Fibroblast of skin of right biceps (primary cell): ENCODE data around the gene HSPA1L.
"Not testable (repeated sequence)": the region's sequence is repeated elsewhere in the genome, so short reads cannot be mapped to it uniquely, and the experiment has no call there.

Experiments used
- DNase-seq: peaks from one replicate; pipeline ENCODE4 v3.0.0-alpha.2; 2013

The HSPA1L gene

DNA sequence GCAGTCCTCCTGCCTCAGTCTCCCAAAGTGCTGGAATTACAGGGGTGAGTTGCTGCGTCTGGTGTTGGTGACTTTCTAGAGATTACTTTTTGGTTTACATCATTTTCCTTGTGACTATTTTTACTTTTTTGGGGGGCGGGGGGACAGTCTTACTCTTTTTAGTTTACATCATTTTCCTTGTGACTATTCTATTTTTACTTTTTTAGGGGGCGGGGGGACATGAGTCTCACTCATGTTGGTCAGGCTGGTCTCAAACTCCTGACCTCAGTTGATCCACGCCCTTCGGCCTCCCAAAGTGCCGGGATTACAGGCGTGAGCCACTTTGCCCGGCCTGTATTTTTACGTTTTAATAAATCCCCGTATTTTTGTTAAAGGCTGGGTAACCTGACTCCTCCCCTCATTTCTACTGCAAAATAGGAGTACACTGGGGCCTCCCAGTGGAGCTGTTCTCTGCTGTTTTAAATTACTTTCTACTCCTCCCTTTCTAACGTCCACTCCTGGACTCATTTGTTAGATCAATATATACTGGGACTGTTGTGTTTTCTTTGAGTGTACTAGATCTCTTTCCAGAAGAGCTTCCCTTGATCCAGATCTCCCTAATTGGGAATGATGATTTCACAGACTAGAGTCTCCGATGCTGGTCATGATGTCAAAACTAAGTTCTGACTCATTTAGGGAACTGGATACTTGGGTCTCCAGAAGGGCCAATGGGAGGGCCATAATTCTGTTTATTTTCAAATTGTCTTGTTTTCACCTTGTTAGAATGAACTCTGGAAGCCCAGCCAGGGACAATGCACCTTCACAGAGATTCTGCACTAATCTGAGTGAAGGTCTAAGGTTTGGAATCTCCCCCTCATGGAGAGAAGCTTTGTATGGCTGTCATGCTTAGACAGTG is 21.6 kb upstream of the HSPA1L start:
- peak; percentile 42 for DNase-seq

DNA sequence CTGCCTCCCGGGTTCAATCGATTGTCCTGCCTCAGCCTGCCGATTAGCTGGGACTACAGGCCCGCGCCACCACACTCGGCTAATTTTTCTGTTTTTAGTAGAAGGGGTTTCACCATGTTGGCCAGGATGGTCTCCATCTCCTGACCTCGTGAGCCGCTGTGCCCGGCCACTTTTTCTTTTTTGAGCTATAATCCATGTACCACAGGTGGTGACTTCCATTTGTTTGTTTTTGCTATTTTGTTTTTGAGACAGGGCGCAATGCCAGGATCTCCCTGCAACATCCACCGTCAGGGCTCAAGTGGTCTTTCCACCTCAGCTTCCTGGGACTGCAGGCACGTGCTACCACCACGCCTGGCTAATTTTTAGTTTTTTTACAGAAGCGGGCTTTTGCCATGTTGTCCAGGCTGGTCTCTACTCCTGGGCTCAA is 21.0 kb upstream of the HSPA1L start:
- no peak for DNase-seq

DNA sequence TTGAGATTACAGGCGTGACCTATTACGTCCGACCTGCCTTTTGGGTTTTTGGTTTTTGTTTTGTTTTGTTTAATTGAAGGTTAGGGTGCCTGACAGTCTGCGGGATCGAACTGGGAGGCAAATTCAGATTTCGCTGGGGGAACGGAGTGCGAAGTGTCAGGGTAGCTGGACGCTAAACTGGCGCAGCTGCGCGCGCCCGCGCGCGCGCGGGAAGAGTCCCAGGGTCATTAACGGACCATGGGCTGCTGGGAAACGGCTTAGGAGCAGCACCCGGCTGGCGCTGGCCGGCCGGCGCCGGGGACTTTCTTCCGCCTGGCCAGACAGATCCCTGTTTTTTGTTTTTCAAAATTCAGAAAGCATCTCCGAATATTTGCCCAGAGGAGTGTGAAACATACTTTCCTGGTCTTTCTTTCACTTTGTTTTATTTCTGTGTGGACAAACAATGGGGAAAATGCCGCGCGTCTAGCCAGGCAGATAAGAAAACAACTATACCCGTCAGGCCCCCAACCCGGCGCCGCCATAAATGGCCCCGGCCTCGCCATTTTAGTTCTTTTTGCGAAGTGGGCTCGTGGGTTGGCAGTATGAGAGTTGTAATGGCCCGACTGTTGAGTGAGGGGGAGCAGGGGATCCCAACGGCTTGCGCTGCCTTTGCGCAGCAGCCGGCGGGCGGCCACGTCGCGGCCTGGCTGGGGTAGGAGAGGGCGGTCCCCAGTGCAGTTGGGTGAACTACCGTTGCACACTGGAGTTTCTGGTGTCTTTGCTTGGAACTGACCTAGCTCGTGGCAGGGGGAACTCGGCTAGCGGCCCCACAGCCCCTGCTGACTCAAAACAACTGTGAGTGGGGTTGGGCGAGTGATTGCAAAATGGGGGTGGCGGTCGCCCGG is 19.5 kb upstream of the HSPA1L start:
- peak; percentile 89 for DNase-seq

DNA sequence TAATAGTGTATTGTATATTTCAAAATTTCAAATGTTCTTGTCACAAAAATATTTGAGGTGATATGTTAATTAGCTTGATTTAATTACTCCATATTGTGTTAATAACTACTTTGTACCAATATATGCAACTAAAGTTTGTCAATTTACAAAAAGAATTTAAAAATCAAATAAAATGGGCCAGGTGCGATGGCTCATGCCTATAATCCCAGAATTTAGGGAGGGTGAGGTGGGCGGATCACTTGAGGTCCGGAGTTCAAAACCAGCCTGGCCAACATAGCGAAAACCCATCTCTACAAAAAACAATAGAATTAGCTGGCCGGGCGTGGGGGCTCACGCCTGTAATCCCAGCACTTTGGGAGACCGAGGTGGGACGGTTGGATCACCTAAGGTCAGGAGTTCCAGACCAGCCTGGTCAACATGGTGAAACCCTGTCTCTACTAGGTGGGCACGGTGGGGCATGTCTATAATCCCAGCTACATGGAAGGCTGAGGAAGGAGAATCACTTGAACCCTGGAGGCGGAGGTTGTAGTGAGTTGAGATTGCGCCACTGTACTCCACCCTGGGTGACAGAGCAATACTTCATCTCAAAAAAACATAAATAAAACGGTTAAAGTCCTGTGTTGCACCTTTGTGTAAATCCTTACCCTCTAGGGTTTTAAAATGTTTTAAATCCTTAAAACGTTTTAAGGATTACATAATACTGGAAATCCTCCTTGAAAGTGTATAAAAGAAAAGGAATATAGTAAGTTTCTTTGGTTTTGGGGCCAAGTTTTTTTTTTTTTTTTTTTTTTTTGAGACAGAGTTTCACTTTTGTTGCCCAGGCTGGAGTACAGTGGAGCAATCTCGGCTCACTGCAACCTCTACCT is 16.5 kb upstream of the HSPA1L start:
- no peak for DNase-seq

DNA sequence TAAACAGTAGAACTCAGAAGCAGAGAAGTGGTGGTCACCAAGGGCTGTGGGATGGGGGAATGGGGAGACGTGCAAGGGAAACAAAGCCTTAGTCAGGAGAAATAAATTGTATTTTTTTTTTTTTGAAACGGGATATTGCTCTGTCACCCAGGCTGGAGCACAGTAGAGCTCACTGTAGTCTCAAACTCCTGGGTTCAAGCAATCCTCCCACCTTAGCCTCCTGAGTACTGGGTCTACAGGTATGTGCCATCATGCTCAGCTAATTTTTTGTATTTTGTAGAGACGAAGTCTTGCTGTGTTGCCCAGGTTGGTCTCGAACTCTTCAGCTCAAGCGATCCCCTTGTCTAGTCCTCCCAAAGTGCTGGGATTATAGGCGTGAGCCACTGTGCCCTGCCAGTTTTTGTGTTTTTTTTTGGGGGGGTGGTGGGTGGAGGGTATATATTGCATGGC is 15.8 kb upstream of the HSPA1L start:
- DNase-seq = no peak

DNA sequence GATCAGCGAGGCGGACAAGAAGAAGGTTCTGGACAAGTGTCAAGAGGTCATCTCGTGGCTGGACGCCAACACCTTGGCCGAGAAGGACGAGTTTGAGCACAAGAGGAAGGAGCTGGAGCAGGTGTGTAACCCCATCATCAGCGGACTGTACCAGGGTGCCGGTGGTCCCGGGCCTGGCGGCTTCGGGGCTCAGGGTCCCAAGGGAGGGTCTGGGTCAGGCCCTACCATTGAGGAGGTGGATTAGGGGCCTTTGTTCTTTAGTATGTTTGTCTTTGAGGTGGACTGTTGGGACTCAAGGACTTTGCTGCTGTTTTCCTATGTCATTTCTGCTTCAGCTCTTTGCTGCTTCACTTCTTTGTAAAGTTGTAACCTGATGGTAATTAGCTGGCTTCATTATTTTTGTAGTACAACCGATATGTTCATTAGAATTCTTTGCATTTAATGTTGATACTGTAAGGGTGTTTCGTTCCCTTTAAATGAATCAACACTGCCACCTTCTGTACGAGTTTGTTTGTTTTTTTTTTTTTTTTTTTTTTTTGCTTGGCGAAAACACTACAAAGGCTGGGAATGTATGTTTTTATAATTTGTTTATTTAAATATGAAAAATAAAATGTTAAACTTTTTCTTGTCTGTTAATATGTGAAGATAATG is 14.7 kb upstream of the HSPA1L start:
- DNase-seq = peak; percentile 54

DNA sequence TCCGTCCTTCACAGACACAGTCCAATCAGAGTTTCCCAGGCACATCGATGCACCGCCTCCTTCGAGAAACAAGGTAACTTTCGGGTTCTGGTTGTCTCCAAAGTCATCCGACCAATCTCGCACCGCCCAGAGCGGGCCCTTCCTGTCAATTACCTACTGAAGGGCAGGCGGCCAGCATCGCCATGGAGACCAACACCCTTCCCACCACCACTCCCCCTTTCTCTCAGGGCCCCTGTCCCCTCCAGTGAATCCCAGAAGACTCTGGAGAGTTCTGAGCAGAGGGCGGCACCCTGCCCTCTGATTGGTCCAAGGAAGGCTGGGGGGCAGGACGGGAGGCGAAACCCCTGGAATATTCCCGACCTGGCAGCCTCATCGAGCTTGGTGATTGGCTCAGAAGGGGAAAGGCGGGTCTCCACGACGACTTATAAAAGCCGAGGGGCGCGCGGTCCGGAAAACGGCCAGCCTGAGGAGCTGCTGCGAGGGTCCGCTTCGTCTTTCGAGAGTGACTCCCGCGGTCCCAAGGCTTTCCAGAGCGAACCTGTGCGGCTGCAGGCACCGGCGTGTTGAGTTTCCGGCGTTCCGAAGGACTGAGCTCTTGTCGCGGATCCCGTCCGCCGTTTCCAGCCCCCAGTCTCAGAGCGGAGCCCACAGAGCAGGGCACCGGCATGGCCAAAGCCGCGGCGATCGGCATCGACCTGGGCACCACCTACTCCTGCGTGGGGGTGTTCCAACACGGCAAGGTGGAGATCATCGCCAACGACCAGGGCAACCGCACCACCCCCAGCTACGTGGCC is 12.4 kb upstream of the HSPA1L start, which contains the start of gene HSPA1B:
HSPA1B (plus strand) TSS at position 453 of the 794 bp plus-strand sequence; CDS start at position 666, 213 bp downstream.
- DNase-seq = peak; percentile 100

DNA sequence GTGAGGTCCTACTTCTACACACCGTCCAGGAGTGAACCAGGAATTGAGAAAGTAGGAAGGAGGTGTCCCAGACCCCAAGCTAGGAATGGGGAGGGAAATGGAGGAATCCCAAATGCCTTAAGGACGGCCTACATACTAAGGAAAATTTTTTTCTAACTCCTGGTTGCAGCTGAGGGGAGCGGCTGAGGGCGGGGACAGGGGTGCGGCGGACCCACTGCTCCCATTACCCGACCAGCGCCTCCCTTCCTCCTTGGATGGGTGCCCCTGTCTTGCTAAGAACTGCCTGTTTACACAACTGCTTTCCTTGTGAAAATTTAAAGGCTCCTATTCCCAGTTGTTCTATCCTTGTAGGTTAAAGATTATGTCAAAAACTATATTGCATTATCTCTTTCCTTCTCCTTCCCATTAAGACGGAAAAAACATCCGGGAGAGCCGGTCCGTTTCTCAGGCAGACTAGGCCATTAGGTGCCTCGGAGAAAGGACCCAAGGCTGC is 11.8 kb upstream of the HSPA1L start:
- DNase-seq = peak; percentile 88

DNA sequence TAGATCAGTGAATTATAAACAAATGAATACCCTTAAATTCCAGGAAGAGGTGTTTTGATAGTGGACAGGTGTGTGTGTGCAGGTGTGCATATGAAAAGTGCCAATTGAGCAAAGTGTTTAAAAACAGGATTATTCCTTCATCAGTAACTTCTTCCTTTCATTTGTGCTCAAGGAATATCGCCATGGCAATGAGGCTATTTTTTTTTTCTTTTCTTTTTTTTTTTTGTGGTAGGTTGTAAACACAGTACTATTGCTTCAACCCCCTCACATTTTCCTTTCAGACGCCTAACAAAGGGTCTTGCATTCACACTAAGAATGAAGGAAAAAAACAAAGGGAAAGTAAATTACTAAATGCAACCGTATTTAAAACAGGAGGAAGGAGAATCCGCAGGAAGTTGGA is 10.5 kb upstream of the HSPA1L start:
- no peak for DNase-seq

DNA sequence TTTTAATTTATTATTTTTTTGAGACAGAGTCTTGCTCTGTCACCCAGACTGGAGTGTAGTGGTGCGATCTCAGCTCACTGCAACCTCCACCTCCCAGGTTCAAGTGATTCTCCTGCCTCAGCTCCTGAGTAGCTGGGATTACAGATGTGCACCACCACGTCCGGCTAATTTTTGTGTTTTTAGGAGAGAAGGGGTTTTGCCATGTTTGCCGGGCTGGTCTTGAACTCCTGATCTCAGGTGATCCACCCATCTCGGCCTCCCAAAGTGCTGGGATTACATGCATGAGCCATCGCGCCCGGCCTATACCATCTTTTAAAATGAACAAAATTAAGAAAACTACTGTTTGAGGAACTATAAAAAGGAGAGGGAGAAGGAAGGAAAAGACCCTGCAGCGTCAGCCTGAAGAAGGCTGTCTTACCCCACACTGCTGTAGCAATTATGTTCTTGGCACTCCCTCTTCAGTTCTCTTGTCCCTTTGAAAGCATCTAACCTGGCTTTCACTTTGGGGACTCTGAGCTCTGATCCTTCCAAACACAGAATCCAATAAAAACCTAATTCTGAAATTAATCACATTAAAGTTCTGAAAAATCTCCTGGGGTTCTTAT is 8.6 kb upstream of the HSPA1L start:
- not testable (repeated sequence) for DNase-seq

DNA sequence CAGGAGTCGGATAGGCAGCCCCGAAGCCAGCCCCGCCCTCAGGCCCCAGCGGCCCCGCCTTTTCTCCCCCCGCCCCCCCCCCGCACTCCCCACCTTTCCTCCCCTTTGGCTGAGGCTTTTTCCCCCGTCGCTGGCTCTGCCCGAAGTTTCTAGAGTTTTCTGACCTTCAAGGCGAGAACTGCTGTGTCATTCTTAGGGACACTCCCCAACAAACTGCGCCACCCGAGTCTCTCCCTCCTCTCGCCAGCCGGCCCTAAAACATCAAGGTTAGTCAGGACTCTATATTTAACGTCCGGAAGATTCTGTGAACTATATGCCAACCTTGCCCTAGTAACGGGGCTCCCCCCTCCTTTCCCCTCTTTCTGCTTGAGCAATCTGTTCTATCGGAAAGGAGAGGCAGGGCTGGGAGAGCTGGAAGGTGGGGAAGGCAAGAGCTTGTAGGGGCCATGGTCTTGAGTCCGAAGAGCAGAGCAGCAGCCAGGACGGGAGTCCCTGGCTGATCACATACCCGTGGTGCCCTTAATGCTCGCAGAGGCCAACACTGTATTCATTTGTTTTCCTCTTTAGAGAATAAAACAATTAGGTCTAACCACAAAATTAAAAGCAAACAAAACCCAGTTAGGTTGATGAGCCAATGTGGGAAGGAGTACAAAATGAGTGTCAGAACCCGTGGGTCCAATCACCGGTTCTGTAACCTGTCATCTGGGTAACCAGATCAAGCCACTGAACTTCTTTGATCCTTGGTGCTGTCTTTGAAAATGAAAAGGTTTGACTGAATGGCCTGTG is 7.1 kb upstream of the HSPA1L start:
- DNase-seq = peak; percentile 78

DNA sequence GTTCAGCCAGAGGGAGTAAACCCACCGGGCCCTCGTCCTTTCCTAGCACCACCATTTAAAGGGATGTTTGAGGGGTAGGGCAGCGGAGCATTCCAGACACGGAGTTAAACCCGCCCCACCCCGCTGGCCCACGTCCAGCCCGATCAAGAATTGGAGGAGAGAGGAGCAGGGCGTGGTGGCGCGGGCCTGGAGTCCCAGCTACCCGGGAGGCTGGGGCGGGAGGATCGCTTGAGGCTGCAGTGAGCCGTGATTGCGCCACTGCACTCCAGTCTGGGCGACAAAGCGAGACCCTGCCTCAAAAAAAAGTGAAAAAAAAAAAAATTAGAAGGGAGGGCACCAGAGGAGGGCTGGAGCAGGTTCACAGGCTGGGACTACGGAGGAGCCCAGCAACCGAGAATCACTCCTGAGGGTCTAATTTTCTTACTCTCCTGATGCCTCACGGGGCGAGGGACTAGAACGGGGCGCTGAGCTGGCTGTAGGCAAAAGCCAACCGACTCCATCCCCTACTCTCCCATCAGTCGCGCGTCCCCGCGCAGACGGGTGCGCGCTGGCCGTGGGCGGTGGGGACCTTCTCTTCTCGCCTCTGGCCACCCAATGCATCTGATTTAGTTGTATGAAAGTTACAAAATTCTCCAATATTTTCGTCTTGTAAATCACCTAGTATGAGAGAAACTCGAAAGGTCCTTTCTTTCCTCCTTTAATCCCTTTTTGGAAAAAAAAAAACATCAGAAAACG is 6.4 kb upstream of the HSPA1L start:
- peak; percentile 45 for DNase-seq

DNA sequence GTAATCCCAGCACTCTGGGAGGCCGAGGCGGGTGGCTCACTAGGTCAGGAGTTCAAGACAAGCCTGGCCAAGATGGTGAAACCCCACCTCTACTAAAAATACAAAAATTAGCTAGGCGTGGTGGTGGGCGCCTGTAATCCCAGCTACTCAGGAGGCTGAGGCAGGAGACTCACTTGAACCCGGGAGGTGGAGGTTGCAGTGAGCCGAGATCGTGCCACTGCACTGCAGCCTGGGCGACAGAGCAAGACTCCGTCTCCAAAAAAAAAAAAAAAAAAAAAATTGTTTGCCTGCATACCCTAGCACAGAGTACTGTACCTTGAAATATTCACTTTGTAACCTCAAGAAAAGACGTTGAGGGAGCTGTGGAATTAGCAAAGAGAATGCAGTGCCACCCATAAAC is 5.3 kb upstream of the HSPA1L start:
- DNase-seq = not testable (repeated sequence)

DNA sequence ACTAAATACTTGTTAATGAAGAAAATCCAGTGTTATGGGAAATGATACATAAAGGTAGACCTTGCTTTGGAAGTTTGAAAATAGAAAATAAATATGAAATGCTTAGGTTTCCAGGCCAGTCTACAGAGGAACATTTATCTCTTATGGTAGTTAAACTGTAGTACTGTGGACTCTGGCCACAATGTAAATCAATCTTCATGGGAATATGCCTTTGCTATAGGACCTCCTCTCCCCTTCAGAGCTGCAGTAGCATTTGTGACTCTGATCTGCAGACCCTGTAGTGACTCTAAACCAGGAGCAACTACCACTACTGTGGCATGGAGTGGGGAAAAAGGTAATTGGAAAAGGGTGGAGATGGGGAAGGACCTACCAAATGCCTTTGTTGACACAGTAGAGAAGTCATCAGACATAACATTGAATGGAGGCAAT is 4.8 kb upstream of the HSPA1L start:
- DNase-seq = no peak

DNA sequence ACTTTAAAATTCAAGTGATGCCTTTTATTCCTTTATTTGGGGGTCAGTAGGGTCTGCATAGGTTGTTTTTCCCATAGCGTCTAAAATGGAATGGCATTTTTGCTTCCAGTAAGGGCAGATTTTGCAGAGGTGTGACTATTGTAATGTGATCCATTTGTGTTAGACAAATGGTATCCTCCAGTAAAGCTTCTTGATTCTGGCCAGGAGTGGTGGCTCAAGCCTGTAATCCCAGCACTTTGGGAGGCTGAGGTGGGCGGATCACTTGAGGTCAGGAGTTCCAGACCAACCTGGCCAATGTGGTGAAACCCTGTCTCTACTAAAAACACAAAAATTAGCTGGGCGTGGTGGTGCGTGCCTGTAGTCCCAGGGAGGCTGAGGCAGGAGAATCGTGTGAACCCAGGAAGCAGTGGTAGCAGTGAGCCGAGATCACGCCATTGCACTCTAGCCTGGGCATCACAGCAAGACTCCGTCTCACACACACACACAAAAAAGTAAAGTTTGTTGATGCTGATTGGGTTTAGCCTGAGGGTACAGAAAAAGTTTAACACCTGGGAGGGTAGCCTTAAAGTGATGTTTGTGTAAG is 2.9 kb upstream of the HSPA1L start:
- DNase-seq = not testable (repeated sequence)

DNA sequence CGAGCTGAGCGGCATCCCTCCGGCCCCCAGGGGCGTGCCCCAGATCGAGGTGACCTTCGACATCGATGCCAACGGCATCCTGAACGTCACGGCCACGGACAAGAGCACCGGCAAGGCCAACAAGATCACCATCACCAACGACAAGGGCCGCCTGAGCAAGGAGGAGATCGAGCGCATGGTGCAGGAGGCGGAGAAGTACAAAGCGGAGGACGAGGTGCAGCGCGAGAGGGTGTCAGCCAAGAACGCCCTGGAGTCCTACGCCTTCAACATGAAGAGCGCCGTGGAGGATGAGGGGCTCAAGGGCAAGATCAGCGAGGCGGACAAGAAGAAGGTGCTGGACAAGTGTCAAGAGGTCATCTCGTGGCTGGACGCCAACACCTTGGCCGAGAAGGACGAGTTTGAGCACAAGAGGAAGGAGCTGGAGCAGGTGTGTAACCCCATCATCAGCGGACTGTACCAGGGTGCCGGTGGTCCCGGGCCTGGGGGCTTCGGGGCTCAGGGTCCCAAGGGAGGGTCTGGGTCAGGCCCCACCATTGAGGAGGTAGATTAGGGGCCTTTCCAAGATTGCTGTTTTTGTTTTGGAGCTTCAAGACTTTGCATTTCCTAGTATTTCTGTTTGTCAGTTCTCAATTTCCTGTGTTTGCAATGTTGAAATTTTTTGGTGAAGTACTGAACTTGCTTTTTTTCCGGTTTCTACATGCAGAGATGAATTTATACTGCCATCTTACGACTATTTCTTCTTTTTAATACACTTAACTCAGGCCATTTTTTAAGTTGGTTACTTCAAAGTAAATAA is 2.2 kb upstream of the HSPA1L start:
- DNase-seq = not testable (repeated sequence)

DNA sequence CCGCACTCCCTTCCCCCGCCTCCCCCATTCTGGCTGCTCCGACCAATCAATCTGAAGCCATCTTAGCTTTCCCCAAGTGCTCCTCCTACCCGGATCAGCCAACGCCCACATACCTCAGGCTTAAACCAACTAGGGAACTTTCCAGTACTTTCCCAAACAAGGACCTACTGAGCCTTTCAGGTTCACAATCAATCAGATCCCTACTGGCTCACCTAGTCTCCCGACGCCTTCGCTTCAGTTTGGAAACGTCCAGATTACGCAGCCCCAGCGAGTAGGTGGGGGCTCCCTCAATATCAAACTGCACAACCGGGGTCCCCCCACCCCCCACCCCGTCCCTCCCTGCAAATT is 432 bp downstream of the HSPA1L start:
- peak; percentile 99 for DNase-seq

DNA sequence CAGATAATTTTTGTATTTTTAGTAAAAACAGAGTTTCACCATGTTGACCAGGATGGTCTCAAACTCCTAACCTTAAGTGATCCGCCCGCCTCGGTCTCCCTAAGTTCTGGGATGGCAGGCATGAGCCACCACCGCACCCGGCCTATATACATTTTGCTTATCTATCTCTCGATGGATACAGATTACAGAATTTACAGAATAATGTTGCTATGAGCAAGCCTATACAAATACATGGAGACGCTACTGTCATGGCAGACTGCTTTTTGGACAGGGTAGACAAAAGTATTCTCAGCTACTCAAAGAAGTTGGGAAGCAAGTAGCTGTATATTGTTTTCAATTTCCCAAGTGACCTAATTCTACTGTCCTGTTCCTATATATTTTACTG is 1.6 kb downstream of the HSPA1L start:
- DNase-seq = no peak
